WTC11 (cell line): ENCODE results near the gene RBFOX1. TPM values are rescaled to one million over a fixed set of nuclear protein-coding genes. Genes with fewer than 3 reads are reported as not detected.
A peak's percentile ranks its signal among the peaks of the same experiment; 100 is the strongest.

Experiments used
- ATAC-seq: fragments of 200-7000 bp; cut with Tn5 transposase; 2 replicates; pipeline ENCODE4 v1.10.0; 2021; ENCODE audit warnings: mild to moderate bottlenecking, moderate library complexity
- CTCF ChIA-PET: fragments of 300-600 bp; sonication (Branson Sonifier 250); formaldehyde crosslinking; loops from one replicate; lab custom pipeline; 2021; ENCODE audit warnings: antibody characterized with exemption; lab: Charles Lee
- POLR2A ChIA-PET: fragments of 350-600 bp; sonication (Branson Sonifier 250); formaldehyde crosslinking; loops from one replicate; lab custom pipeline; 2021; ENCODE audit warnings: antibody characterized with exemption; lab: Charles Lee
- DNase-seq: peaks from one replicate; pipeline ENCODE4 v3.0.0; 2021; ENCODE audit warnings: low spot score
- H3K27ac Mint-ChIP-seq: 2 replicates; pipeline ENCODE4 v1.8.0; 2021; ENCODE audit warnings: mixed read lengths
- H3K27me3 Mint-ChIP-seq: 2 replicates; pipeline ENCODE4 v1.8.0; 2021; ENCODE audit warnings: low read depth, mild to moderate bottlenecking, moderate library complexity, mixed read lengths
- H3K36me3 Mint-ChIP-seq: 2 replicates; pipeline ENCODE4 v1.8.0; 2021; ENCODE audit warnings: mixed read lengths
- H3K4me1 Mint-ChIP-seq: 2 replicates; pipeline ENCODE4 v1.8.0; 2022; ENCODE audit warnings: mixed read lengths
- H3K4me3 Mint-ChIP-seq: 2 replicates; pipeline ENCODE4 v1.8.0; 2021; ENCODE audit warnings: mild to moderate bottlenecking, moderate library complexity, mixed read lengths
- H3K9me3 Mint-ChIP-seq: 2 replicates; pipeline ENCODE4 v1.8.0; 2021; ENCODE audit warnings: mixed read lengths
- ELF4 ChIP-seq: sonication (generic); formaldehyde crosslinking; IDR thresholded peaks from 2 replicates; pipeline ENCODE4 v1.8.1; 2022; ENCODE audit warnings: low read depth, mild to moderate bottlenecking, moderate library complexity, missing genetic modification reagents
- ETV6 ChIP-seq: sonication (generic); formaldehyde crosslinking; IDR thresholded peaks from 2 replicates; pipeline ENCODE4 v1.8.1; 2022; ENCODE audit warnings: mild to moderate bottlenecking, missing genetic modification reagents
- FOXJ3 ChIP-seq: sonication (generic); formaldehyde crosslinking; IDR thresholded peaks from 2 replicates; pipeline ENCODE4 v1.9.0; 2021; ENCODE audit warnings: missing genetic modification reagents, mild to moderate bottlenecking, borderline replicate concordance
- HMGA2 ChIP-seq: fragments of 250-450 bp; sonication (Bioruptor Pico); IDR thresholded peaks from 2 replicates; pipeline ENCODE4 v1.4.0; 2021; ENCODE audit warnings: mild to moderate bottlenecking, moderate library complexity
- NFATC4 ChIP-seq: fragments of 250-450 bp; sonication (Bioruptor Pico); IDR thresholded peaks from 2 replicates; pipeline ENCODE4 v1.9.0; 2021; ENCODE audit warnings: mild to moderate bottlenecking
- NFE2L1 ChIP-seq: sonication (generic); formaldehyde crosslinking; IDR thresholded peaks from 2 replicates; pipeline ENCODE4 v1.8.1; 2023; ENCODE audit warnings: missing genetic modification reagents
- NR1H2 ChIP-seq: sonication (generic); formaldehyde crosslinking; IDR thresholded peaks from 2 replicates; pipeline ENCODE4 v1.9.0; 2021; ENCODE audit warnings: mild to moderate bottlenecking, moderate library complexity, missing genetic modification reagents
- OVOL2 ChIP-seq: fragments of 250-450 bp; sonication (Bioruptor Pico); IDR thresholded peaks from 2 replicates; pipeline ENCODE4 v1.9.0; 2021; ENCODE audit warnings: mild to moderate bottlenecking, borderline replicate concordance
- PRRX2 ChIP-seq: fragments of 250-450 bp; sonication (Bioruptor Pico); IDR thresholded peaks from 2 replicates; pipeline ENCODE4 v1.8.0; 2021; ENCODE audit warnings: mild to moderate bottlenecking
- RORB ChIP-seq: fragments of 250-450 bp; sonication (Bioruptor Pico); IDR thresholded peaks from 2 replicates; pipeline ENCODE4 v1.9.0; 2021; ENCODE audit warnings: mild to moderate bottlenecking
- SOX15 ChIP-seq: fragments of 250-450 bp; sonication (Bioruptor Pico); IDR thresholded peaks from 2 replicates; pipeline ENCODE4 v1.9.0; 2021; ENCODE audit warnings: mild to moderate bottlenecking
- STAT6 ChIP-seq: sonication (generic); formaldehyde crosslinking; conservative IDR thresholded peaks from 2 replicates; pipeline ENCODE4 v1.8.1; 2023; ENCODE audit warnings: mild to moderate bottlenecking, low read depth, missing genetic modification reagents, moderate library complexity
- TCF7 ChIP-seq: sonication (generic); formaldehyde crosslinking; IDR thresholded peaks from 2 replicates; pipeline ENCODE4 v1.8.0; 2022; ENCODE audit warnings: mild to moderate bottlenecking, low read depth, missing genetic modification reagents, moderate library complexity
- TEAD1 ChIP-seq: sonication (generic); formaldehyde crosslinking; IDR thresholded peaks from 2 replicates; pipeline ENCODE4 v1.8.0; 2022; ENCODE audit warnings: mild to moderate bottlenecking, missing genetic modification reagents
- ZBTB21 ChIP-seq: sonication (generic); formaldehyde crosslinking; IDR thresholded peaks from 2 replicates; pipeline ENCODE4 v1.8.1; 2023; ENCODE audit warnings: mild to moderate bottlenecking, missing genetic modification reagents, borderline replicate concordance
- ZNF263 ChIP-seq: sonication (generic); formaldehyde crosslinking; IDR thresholded peaks from 2 replicates; pipeline ENCODE4 v1.8.1; 2022; ENCODE audit warnings: low read depth, mild to moderate bottlenecking, moderate library complexity, missing genetic modification reagents
- ZNF512 ChIP-seq: sonication (generic); formaldehyde crosslinking; IDR thresholded peaks from 2 replicates; pipeline ENCODE4 v1.8.1; 2022; ENCODE audit warnings: missing genetic modification reagents, borderline replicate concordance
- ZNF671 ChIP-seq: fragments of 250-450 bp; sonication (Bioruptor Pico); IDR thresholded peaks from 2 replicates; pipeline ENCODE4 v1.8.0; 2021; ENCODE audit warnings: mild to moderate bottlenecking
- total RNA-seq: library from RNA; stranded (reverse); gene quantifications from 3 replicates; pipeline ENCODE4 v1.2.3, GENCODE V29; 2021
- TF ChIP-seq, protein P1 (sequence below): sonication (generic); formaldehyde crosslinking; IDR thresholded peaks from 2 replicates; pipeline ENCODE4 v1.8.1; 2023; ENCODE audit warnings: mild to moderate bottlenecking, missing genetic modification reagents, borderline replicate concordance
- TF ChIP-seq, protein P2 (sequence below): fragments of 250-450 bp; sonication (Bioruptor Pico); IDR thresholded peaks from 2 replicates; pipeline ENCODE4 v1.9.0; 2021; ENCODE audit warnings: mild to moderate bottlenecking
- TF ChIP-seq, protein P3 (sequence below): sonication (generic); formaldehyde crosslinking; IDR thresholded peaks from 2 replicates; pipeline ENCODE4 v1.8.1; 2023; ENCODE audit warnings: mild to moderate bottlenecking, missing genetic modification reagents, moderate library complexity
- TF ChIP-seq, protein P4 (sequence below): sonication (generic); formaldehyde crosslinking; IDR thresholded peaks from 2 replicates; pipeline ENCODE4 v1.8.0; 2022; ENCODE audit warnings: mild to moderate bottlenecking, missing genetic modification reagents

Gene RBFOX1
- total RNA-seq, 1 experiment from 2014 or later: 1.1 TPM

GRCh38 chr16:7597677-7598076, 265.0 kb downstream of the RBFOX1 start:
- DNase-seq (no peak), ATAC-seq (no peak)
- CTCF ChIA-PET: no interaction called here
- peak overlapping the region; percentile 13; the same call in 1 of the 2 replicates for H3K27ac Mint-ChIP-seq
- peaks cover 18% of the 10 kb centered on the region for H3K9me3 Mint-ChIP-seq
- peaks cover 8% of the 10 kb centered on the region for H3K36me3 Mint-ChIP-seq
- H3K4me3 Mint-ChIP-seq: no peak overlapping the region
- TF ChIP-seq FOXJ3 (CRISPR knock-in tag): no peak
- no peak for TF ChIP-seq STAT6 (CRISPR knock-in tag)
- no peak for TF ChIP-seq NFATC4 (CRISPR knock-in tag)
- TF ChIP-seq OVOL2 (CRISPR knock-in tag): no peak
- TF ChIP-seq, protein P1, sequence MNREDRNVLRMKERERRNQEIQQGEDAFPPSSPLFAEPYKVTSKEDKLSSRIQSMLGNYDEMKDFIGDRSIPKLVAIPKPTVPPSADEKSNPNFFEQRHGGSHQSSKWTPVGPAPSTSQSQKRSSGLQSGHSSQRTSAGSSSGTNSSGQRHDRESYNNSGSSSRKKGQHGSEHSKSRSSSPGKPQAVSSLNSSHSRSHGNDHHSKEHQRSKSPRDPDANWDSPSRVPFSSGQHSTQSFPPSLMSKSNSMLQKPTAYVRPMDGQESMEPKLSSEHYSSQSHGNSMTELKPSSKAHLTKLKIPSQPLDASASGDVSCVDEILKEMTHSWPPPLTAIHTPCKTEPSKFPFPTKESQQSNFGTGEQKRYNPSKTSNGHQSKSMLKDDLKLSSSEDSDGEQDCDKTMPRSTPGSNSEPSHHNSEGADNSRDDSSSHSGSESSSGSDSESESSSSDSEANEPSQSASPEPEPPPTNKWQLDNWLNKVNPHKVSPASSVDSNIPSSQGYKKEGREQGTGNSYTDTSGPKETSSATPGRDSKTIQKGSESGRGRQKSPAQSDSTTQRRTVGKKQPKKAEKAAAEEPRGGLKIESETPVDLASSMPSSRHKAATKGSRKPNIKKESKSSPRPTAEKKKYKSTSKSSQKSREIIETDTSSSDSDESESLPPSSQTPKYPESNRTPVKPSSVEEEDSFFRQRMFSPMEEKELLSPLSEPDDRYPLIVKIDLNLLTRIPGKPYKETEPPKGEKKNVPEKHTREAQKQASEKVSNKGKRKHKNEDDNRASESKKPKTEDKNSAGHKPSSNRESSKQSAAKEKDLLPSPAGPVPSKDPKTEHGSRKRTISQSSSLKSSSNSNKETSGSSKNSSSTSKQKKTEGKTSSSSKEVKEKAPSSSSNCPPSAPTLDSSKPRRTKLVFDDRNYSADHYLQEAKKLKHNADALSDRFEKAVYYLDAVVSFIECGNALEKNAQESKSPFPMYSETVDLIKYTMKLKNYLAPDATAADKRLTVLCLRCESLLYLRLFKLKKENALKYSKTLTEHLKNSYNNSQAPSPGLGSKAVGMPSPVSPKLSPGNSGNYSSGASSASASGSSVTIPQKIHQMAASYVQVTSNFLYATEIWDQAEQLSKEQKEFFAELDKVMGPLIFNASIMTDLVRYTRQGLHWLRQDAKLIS (CRISPR knock-in tag): no peak
- TF ChIP-seq ZNF671 (CRISPR knock-in tag): no peak
- TF ChIP-seq SOX15 (CRISPR knock-in tag): no peak
- no peak for TF ChIP-seq ZNF263
- no peak for TF ChIP-seq ZBTB21 (CRISPR knock-in tag)
- TF ChIP-seq RORB (CRISPR knock-in tag): no peak
- no peak for TF ChIP-seq NR1H2 (CRISPR knock-in tag)
- TF ChIP-seq, protein P2, sequence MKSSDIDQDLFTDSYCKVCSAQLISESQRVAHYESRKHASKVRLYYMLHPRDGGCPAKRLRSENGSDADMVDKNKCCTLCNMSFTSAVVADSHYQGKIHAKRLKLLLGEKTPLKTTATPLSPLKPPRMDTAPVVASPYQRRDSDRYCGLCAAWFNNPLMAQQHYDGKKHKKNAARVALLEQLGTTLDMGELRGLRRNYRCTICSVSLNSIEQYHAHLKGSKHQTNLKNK: no peak
- TF ChIP-seq, protein P3, sequence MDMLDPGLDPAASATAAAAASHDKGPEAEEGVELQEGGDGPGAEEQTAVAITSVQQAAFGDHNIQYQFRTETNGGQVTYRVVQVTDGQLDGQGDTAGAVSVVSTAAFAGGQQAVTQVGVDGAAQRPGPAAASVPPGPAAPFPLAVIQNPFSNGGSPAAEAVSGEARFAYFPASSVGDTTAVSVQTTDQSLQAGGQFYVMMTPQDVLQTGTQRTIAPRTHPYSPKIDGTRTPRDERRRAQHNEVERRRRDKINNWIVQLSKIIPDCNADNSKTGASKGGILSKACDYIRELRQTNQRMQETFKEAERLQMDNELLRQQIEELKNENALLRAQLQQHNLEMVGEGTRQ (CRISPR knock-in tag): no peak
- no peak for TF ChIP-seq TEAD1 (CRISPR knock-in tag)
- TF ChIP-seq HMGA2: no peak
- no peak for TF ChIP-seq ELF4 (CRISPR knock-in tag)
- no peak for TF ChIP-seq TCF7 (CRISPR knock-in tag)
- no peak for TF ChIP-seq ETV6 (CRISPR knock-in tag)
- POLR2A ChIA-PET: no interaction called here
- peaks cover 22% of the 10 kb centered on the region for H3K4me1 Mint-ChIP-seq
- H3K27me3 Mint-ChIP-seq: no peaks in the 10 kb centered on the region

DNA sequence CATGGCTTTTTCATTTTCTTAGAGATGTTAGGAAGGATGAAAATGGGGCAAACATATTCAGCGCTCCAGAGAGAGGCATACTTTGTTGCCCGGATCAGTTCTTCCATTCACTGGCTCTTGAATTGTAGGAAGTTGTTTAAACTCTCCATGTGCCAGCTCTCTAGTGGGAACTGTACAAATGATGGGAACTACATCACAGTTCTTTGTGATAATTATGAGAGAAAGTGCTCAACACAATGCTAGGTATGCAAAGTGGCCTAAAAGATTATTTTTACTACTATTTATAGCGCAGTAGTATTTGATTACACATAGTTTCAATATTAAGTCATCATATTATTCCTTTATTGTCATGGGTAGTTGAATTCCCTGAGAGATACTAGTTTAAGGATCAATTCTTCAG, 268.5 kb downstream of the RBFOX1 start:
- no peak overlapping the region for H3K4me3 Mint-ChIP-seq
- ATAC-seq: no peak

More for the DNA sequence above, 268.5 kb downstream of the RBFOX1 start:
- peaks cover 17% of the 10 kb centered on the region for H3K36me3 Mint-ChIP-seq
- H3K27ac Mint-ChIP-seq: no peak overlapping the region
- ChIA-PET POLR2A (no interaction called here), CTCF (no interaction called here)
- DNase-seq: no peak
- H3K27me3 Mint-ChIP-seq: no peaks in the 10 kb centered on the region; the same call in 1 of the 2 replicates
- peaks cover 33% of the 10 kb centered on the region for H3K9me3 Mint-ChIP-seq
- TF ChIP-seq, protein P4, sequence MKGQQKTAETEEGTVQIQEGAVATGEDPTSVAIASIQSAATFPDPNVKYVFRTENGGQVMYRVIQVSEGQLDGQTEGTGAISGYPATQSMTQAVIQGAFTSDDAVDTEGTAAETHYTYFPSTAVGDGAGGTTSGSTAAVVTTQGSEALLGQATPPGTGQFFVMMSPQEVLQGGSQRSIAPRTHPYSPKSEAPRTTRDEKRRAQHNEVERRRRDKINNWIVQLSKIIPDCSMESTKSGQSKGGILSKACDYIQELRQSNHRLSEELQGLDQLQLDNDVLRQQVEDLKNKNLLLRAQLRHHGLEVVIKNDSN (CRISPR knock-in tag): no peak
- no peak for TF ChIP-seq NFE2L1
- TF ChIP-seq ZNF512 (CRISPR knock-in tag): no peak
- TF ChIP-seq PRRX2: no peak
- peaks cover 23% of the 10 kb centered on the region for H3K4me1 Mint-ChIP-seq
